Kidney epithelial cell (primary cell): ENCODE measurements around the gene CMA1. TPM values are rescaled to one million over a fixed set of nuclear protein-coding genes. Genes with fewer than 3 reads are reported as not detected.
"Not testable (repeated sequence)": the region's sequence is repeated elsewhere in the genome, so short reads cannot be mapped to it uniquely, and the experiment has no call there.

Experiments used
- DNase-seq: peaks from one replicate; pipeline ENCODE4 v3.0.0-alpha.2; 2010; ENCODE audit warnings: low read depth
- H3K27me3 ChIP-seq: 2 replicates; pipeline ENCODE4 v1.6.0; 2011; ENCODE audit warnings: low read length; ENCODE audit not compliant: control insufficient read depth, insufficient read depth
- H3K36me3 ChIP-seq: 2 replicates; pipeline ENCODE4 v1.5.1; 2011; ENCODE audit warnings: low read length; ENCODE audit not compliant: control insufficient read depth, insufficient read depth
- H3K4me3 ChIP-seq: 2 replicates; pipeline ENCODE4 v1.5.1; 2011; ENCODE audit warnings: low read depth, mild to moderate bottlenecking, control low read depth, low read length
- CTCF ChIP-seq: IDR thresholded peaks from 2 replicates; pipeline ENCODE4 v1.5.1; 2011; ENCODE audit warnings: mild to moderate bottlenecking, moderate library complexity, low read length, control low read depth, inconsistent platforms; ENCODE audit not compliant: insufficient read depth, poor library complexity, severe bottlenecking
- total RNA-seq: library from RNA; depleted of rRNA; stranded (reverse); fragments of >200 nt; gene quantifications from 2 replicates; pipeline ENCODE4 v1.2.3, GENCODE V29; 2015

The CMA1 gene
- not detected in 2 replicates for total RNA-seq

GRCh38 chr14:24508155-24508840, at the start of gene CMA1:
TSS of gene CMA1 (minus strand) at chr14:24508265. CDS start at chr14:24508235, 30 bp downstream.
- TF ChIP-seq CTCF, result no peak
- H3K27me3 ChIP-seq, result no peaks in the 10 kb centered on the region
- no peak for DNase-seq
- H3K4me3 ChIP-seq, result no peak within 1 kb of the TSS
- H3K36me3 ChIP-seq, result no peaks in the 10 kb centered on the region

GRCh38 chr14:24556756-24557155, 48.7 kb upstream of the CMA1 start:
- Histone ChIP-seq H3K36me3 (no peaks in the 10 kb centered on the region), H3K4me3 (no peak overlapping the region), H3K27me3 (no peaks in the 10 kb centered on the region)
- peak; percentile 39 for DNase-seq
- no peak for TF ChIP-seq CTCF

- not testable (repeated sequence) for H3K27me3 ChIP-seq, H3K4me3 ChIP-seq, H3K36me3 ChIP-seq, DNase-seq
Measured at GRCh38 chr14:24549064-24549463, 41.0 kb upstream of the CMA1 start.

- DNase-seq, result no peak
- Histone ChIP-seq H3K36me3 (no peaks in the 10 kb centered on the region), H3K27me3 (no peaks in the 10 kb centered on the region), H3K4me3 (no peak overlapping the region)
- no peak for TF ChIP-seq CTCF
Measured at GRCh38 chr14:24542346-24542936, 34.4 kb upstream of the CMA1 start.

GRCh38 chr14:24535737-24536136, 27.7 kb upstream of the CMA1 start:
- H3K36me3 ChIP-seq, result no peaks in the 10 kb centered on the region
- H3K27me3 ChIP-seq, result no peaks in the 10 kb centered on the region
- DNase-seq, result no peak
- no peak for TF ChIP-seq CTCF
- H3K4me3 ChIP-seq, result no peak overlapping the region

- H3K4me3 ChIP-seq, result no peak overlapping the region
- no peak for TF ChIP-seq CTCF
- H3K36me3 ChIP-seq, result no peaks in the 10 kb centered on the region
- no peak for DNase-seq
- H3K27me3 ChIP-seq, result no peaks in the 10 kb centered on the region
Measured at GRCh38 chr14:24534286-24534685, 26.2 kb upstream of the CMA1 start.

GRCh38 chr14:24525877-24526620, 18.0 kb upstream of the CMA1 start:
- H3K4me3 ChIP-seq, H3K27me3 ChIP-seq, DNase-seq, H3K36me3 ChIP-seq: not testable (repeated sequence)
